Stimulated activated CD4-positive, alpha-beta T cell treated with anti-CD3 and anti-CD28 coated beads, Interleukin-15, amount 100 ng/mL, for 24 hours (primary cell): Measurements from ENCODE around the gene RNF4.
A peak's percentile ranks its signal among the peaks of the same experiment; 100 is the strongest.
"Not testable (repeated sequence)": the region's sequence is repeated elsewhere in the genome, so short reads cannot be mapped to it uniquely, and the experiment has no call there.

Source experiments
- DNase-seq: peaks from one replicate; pipeline ENCODE4 v3.0.0-alpha.2; 2020

Gene RNF4

GRCh38 chr4:2492970-2493369 is 24.1 kb downstream of the RNF4 start:
- DNase-seq, result no peak

- DNase-seq, result no peak
These were observed 26.1 kb downstream of the RNF4 start for GRCh38 chr4:2494992-2495391.

- no peak for DNase-seq
These were observed 28.4 kb downstream of the RNF4 start for GRCh38 chr4:2497324-2497723.

GRCh38 chr4:2497931-2498330 is 29.0 kb downstream of the RNF4 start:
- DNase-seq, result no peak

- peak; percentile 20 for DNase-seq
These were observed 31.6 kb downstream of the RNF4 start for GRCh38 chr4:2500547-2500946.

- no peak for DNase-seq
These were observed 32.2 kb downstream of the RNF4 start for GRCh38 chr4:2501034-2501594.

- DNase-seq, result no peak
These were observed 34.9 kb downstream of the RNF4 start for GRCh38 chr4:2503809-2504208.

GRCh38 chr4:2507259-2507658 is 38.4 kb downstream of the RNF4 start:
- DNase-seq, result no peak

- DNase-seq, result no peak
These were observed 38.9 kb downstream of the RNF4 start for GRCh38 chr4:2507855-2508254.

- DNase-seq, result no peak
These were observed 41.7 kb downstream of the RNF4 start for GRCh38 chr4:2510351-2511259.

GRCh38 chr4:2511645-2512131 is 42.8 kb downstream of the RNF4 start:
- no peak for DNase-seq

GRCh38 chr4:2512396-2513135 is 43.7 kb downstream of the RNF4 start:
- no peak for DNase-seq

- DNase-seq, result not testable (repeated sequence)
These were observed 45.3 kb downstream of the RNF4 start for GRCh38 chr4:2514193-2514592.

GRCh38 chr4:2514944-2515343 is 46.0 kb downstream of the RNF4 start:
- DNase-seq, result not testable (repeated sequence)

GRCh38 chr4:2515830-2516550 is 47.1 kb downstream of the RNF4 start:
- no peak for DNase-seq

- DNase-seq, result no peak
These were observed 47.7 kb downstream of the RNF4 start for GRCh38 chr4:2516635-2517034.

- DNase-seq, result no peak
These were observed 57.7 kb downstream of the RNF4 start for GRCh38 chr4:2526559-2526958.

- DNase-seq, result no peak
These were observed 66.0 kb downstream of the RNF4 start for GRCh38 chr4:2534904-2535375.

GRCh38 chr4:2535376-2536192 is 66.7 kb downstream of the RNF4 start:
- DNase-seq, result peak; percentile 68

GRCh38 chr4:2536193-2537010 is 67.5 kb downstream of the RNF4 start, which contains the start of gene FAM193A:
Gene FAM193A, plus strand, starts transcription at chr4:2536647. Its CDS starts 269 bp downstream, at chr4:2536916.
- peak; percentile 99 for DNase-seq
